Skin of body (tissue), 2 donors: Measurements from ENCODE around the gene TTC29. TPM values are rescaled to one million over a fixed set of nuclear protein-coding genes. Genes with fewer than 3 reads are reported as not detected.

Experiments
- DNase-seq: peaks from one replicate; lab custom pipeline; 2025; lab: John Stamatoyannopoulos, UW
- total RNA-seq: library from RNA; depleted of rRNA; stranded (reverse); fragments of >200 nt; gene quantifications from one replicate; pipeline ENCODE4 v1.2.3, GENCODE V29; 2014

TTC29 gene
- total RNA-seq, result 0.49 TPM

GRCh38 chr4:146945556-146946374, at the start of gene TTC29:
Gene TTC29, minus strand, starts transcription at chr4:146945864. Its CDS starts 5,969 bp downstream, at chr4:146939895.
- DNase-seq, result peak; percentile 79

GRCh38 chr4:146981651-146982050, 36.0 kb upstream of the TTC29 start:
- DNase-seq, result no peak

GRCh38 chr4:146978641-146979040, 33.0 kb upstream of the TTC29 start:
- DNase-seq, result no peak

GRCh38 chr4:146976145-146976544, 30.5 kb upstream of the TTC29 start:
- no peak for DNase-seq

DNA sequence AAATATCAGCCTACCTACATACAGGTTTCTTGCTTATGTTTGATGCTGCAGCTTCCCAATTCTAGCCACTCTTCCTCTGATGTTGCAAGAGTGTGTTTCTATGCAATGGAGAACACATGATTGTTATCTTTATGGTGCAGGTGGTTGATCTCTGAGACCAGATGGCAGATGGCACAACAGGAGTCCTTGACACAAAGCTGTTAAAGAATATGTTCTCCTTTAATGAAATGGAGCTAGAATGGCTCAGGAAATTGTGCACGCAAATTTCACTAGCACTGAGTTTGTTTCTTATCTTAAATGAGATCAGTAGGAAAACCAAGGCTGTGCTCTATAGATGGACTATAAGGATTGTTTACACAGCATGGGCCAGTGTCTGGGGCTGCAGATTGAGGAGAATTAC, 29.9 kb upstream of the TTC29 start:
- no peak for DNase-seq

GRCh38 chr4:146975036-146975435, 29.4 kb upstream of the TTC29 start:
- no peak for DNase-seq

- no peak for DNase-seq
Measured at GRCh38 chr4:146972036-146972435, 26.4 kb upstream of the TTC29 start.

DNA sequence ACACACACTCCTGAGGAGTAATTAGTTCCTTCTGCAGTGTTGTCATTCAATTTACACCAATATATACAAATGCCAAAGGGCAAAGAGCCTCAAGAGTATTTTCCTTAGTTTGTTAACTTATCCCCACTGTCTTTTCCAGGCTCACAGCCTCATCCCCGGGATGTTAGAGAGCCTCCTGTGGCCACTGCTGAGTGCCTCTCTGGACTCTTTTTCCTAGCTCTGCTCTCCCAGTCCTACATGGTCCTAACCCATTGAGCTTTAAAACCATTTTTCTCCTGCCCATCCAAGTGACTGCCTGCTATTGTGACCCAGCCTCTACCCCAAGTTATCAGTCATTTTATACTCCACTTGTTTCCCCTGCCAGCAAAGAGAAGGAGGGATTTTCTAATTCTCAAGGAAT, 23.5 kb upstream of the TTC29 start:
- DNase-seq, result no peak

DNA sequence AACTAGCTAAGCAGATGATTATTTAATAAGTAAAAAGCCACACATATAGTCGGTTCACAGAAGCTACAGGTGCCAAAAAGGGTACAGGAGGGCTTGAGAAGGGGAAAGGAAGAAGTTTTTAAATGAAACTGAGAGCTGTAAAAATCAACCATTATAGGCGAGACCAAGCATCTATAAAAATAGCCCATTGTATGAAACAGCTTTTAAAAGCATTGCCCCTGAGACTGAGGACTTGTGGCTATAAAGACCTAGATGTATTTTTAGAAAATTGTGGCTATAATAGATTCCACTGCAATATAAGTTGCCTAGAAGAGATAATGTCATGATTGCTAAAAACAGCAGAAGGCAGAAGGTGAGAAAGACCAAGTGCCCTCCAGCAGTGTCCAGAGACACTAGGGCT, 15.0 kb upstream of the TTC29 start:
- no peak for DNase-seq

GRCh38 chr4:146959692-146960091, 14.0 kb upstream of the TTC29 start:
- no peak for DNase-seq

DNA sequence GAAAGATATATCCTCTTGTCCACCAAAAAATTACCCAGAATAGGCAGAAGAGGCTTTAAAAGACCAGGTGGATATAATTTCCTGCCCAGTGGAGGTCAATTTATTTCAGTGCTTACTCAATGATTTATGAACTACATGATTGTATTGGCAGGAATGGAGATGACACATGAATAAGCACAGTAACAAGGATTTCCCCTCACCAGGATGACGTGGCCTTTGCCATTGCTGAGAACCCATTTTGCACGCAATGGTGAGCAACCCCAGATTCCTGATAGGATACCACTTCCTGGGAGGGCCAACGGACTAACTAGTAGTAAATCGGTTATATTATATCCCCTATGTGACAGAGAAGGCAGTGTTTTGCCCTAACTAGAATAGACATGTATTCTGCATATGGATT, 11.6 kb upstream of the TTC29 start:
- DNase-seq, result no peak

DNA sequence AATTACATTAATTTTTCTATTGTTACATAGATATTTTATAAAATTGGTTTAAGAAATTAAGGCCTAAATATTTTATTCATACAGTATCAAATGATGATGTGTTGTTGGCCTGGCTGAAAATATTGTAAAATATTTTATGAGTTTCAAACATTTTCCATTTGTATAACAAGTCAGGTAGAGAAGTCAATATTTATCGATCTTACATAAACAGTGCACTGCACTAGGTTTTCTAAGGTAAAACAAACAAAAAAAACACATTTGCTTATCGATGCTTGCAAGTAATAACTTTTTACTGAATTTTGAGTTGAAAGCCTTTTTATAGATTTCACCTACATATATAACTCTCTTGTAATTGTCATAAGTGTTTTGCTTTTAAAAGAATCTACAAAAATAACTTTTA, 7.2 kb upstream of the TTC29 start:
- DNase-seq, result no peak

DNA sequence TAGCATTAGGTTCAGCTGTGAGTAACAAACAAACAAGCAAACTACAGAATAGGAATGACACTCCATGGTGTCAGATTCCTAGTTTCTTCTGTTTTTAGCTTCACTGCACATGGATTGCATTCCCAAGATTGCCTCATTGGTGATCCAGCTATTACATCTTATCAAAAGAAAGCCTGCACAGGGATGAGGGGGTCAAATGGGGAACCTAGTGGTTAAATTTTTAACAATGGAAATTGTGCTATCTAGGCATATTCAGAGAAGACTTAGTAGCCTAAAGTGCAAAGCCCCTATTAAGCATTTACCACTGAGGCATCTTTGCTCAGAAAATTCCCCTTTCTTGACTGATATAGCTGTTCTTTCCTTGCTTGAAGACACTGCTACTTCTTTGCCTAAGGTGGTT, 3.9 kb upstream of the TTC29 start:
- DNase-seq, result no peak

DNA sequence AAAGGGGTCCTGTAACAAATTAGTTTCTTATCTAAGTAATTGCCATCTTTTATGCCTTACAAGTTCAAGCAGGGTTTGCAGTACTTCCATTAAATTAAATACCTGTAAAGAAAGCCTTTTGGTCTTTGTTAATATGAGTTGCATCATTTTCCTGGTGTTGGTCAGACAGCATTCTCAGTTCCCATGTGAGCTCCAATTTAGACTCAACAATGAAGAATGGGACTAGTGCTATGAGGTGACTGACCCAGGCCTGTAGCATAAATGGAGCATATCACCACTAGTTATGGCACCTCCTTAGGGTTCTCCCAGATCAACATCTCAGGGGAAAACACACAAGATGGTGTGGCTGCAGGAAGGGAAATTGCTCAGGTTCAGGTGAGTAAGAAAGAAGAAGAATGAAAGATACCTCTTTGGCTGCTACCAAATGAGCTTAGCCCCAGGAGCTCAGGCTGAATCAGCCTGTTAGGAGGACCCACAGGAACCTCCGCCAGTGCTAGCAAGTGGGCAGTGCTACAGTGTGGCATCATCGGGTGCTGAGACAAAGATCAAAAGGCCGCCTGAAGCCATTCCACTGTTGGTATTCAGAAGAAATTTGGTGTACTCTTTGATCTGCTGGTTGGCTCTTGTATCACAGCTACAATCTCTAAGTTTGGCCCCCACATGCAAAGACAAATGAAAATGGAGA, 1.8 kb downstream of the TTC29 start:
- DNase-seq, result no peak

DNA sequence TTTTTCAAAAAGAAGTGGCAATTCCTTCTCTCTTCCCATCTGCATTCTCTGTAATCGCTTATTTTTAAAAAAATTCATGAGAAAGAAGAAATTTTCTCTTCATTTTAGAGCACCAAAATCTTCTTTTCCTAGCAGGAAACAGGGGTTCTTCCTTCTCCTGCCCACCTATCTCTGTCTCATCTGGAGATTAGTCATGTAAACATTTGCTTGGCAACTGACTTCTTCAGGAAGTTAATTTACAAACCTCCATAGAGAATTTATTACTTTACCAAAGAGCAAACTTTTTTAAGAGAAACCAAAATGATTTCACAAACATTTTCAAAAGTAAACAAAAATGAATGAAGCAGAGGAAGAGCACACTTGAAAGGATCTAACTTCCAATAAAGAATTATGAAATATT, 13.5 kb downstream of the TTC29 start:
- DNase-seq, result no peak

GRCh38 chr4:146930673-146931072, 15.0 kb downstream of the TTC29 start:
- no peak for DNase-seq

DNA sequence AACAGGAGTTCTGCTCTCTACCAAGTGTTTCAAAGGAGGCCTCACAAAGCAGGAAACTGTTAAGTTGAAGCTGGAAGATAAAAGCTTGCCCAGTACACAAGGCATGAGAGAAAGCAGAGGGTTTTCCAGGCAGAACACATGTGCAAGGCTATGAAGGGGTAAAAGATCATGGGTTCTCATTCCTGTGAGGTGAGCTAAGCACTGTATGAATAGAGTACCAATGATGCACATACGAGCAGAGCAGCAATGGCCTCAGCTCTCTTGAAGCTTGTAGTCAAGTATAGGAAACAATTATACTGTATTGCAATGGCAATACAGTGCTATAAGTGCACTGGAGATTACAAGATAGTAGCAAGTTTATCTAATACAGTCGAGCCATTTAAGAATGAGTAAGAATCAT, 18.0 kb downstream of the TTC29 start:
- DNase-seq, result no peak

- peak; percentile 50 for DNase-seq
Measured at GRCh38 chr4:146916479-146917076, 29.1 kb downstream of the TTC29 start.

DNA sequence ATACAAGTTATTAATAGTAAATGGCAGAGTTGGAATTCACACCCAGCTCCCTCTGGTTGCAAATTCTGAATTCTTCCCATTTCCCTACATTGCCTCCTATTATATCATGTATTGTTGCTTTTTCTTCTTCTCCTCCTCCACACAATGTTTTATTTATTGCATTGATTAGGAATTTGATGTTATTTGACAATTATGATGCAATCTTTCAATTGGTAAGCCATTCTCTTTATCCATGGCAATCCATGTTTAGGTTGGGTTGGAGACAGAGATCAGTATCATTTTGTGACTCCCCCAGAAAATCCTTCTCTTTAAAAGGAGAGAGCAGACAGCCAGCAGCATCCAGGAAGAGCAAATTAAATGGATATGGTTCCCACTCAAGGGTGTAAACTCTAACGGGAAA, 30.5 kb downstream of the TTC29 start:
- DNase-seq, result no peak

- no peak for DNase-seq
Measured at GRCh38 chr4:146900295-146900694, 45.4 kb downstream of the TTC29 start.

DNA sequence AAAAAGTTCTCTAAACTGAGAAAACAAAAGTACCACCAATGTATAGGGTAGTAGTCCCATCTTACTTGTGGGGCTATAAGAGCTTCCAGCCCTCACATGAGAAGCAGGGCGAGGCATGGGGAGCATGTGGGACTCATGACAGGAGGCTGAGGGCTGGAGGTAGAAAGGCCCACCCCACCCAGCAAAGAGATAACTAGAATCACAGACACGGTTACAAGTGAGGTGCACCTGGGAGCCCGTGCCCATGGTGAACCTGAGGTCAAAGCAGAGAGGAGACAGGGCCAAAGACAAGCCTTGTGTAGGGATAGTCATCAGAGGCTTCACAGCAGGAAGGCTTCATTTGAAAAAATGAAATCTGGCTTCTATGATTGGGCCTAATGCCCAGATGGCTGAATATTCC, 55.4 kb downstream of the TTC29 start:
- DNase-seq, result no peak

DNA sequence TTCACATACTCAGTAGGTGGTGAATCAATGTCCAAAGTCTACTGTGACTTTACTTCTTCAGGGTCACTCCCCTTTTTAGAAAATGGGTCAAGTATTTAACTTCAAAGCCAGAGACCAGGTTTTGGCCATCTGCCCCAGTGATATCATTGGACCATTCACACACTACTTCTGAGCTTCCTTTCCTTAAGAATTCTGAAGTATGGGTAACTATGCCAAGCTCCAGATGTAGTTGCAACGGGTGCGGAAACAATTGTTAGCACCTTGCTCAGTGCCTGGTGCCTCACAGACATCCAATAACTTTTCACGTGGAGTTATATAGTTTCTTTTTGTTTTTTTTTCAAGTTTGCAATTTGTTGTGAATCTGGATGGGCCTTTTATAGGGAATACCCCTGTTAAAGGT, 62.6 kb downstream of the TTC29 start:
- no peak for DNase-seq

DNA sequence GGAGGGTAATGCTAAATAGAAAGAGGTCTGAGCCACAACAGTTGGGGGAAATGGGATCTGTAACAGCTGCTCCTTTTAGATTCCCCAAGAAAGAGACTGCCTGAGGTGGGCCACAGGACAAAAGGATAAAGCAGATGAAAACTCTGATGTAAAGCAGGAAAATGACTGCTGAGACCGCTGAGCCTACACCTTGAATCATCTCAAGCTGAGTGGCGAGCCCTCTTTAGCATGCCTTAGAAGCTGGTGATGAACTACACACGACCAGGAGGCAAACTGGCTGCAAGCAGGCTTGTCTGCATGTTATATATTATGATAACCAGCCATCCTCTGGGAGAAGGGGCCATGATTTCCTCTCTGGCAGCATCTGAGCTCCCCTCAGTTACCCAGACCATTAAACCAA, 88.4 kb downstream of the TTC29 start:
- DNase-seq, result no peak
